GM12891 (cell line): ENCODE data around the gene AAR2.

Experiments used
- PAX5 ChIP-seq: IDR thresholded peaks from 2 replicates; pipeline ENCODE4 v1.6.1; 2011; ENCODE audit warnings: low read length, moderate library complexity, mild to moderate bottlenecking; ENCODE audit not compliant: insufficient read depth, severe bottlenecking
- POLR2A ChIP-seq: IDR thresholded peaks from 2 replicates; pipeline ENCODE4 v1.6.1; 2011; ENCODE audit warnings: low read depth, low read length, control low read depth
- POLR2AphosphoS5 ChIP-seq: IDR thresholded peaks from 2 replicates; pipeline ENCODE4 v1.6.1; 2011; ENCODE audit warnings: low read depth, low read length, control low read depth
- POU2F2 ChIP-seq: IDR thresholded peaks from 2 replicates; pipeline ENCODE4 v1.6.1; 2011; ENCODE audit warnings: low read depth, mild to moderate bottlenecking, control low read depth, low read length, moderate library complexity
- SPI1 ChIP-seq: IDR thresholded peaks from 2 replicates; pipeline ENCODE4 v1.6.1; 2011; ENCODE audit warnings: low read depth, low read length, control low read depth
- TAF1 ChIP-seq: IDR thresholded peaks from 2 replicates; pipeline ENCODE4 v1.6.1; 2011; ENCODE audit warnings: low read depth, low read length, control low read depth

- TF ChIP-seq POLR2A: no peak
- TF ChIP-seq POLR2AphosphoS5: no peak
- no peak for TF ChIP-seq TAF1
- no peak for TF ChIP-seq SPI1
- no peak for TF ChIP-seq POU2F2
- TF ChIP-seq PAX5: no peak
Observed at GRCh38 chr20:36203861-36204260, 32.4 kb upstream of the AAR2 start.
